HL-60 (cell line): ENCODE results near the gene SYNPO2.

ENCODE experiments used
- DNase-seq, 2 experiments: peaks; one replicate each; pipeline ENCODE4 v3.0.0-alpha.2; 2010 to 2020; ENCODE audit warnings: low read depth in 1 of 2, low spot score in 1 of 2
- H3K27ac ChIP-seq: fragments of 250-450 bp; sonication (Bioruptor Pico); replicated peaks from 2 replicates; pipeline ENCODE4 v1.5.1; 2020; ENCODE audit warnings: mild to moderate bottlenecking, moderate library complexity
- H3K27me3 ChIP-seq: fragments of 250-450 bp; sonication (Bioruptor Pico); 2 replicates; pipeline ENCODE4 v1.5.1; 2021; ENCODE audit warnings: mild to moderate bottlenecking, moderate library complexity; ENCODE audit not compliant: insufficient read depth, poor library complexity, severe bottlenecking
- H3K4me3 ChIP-seq: replicated peaks from 2 replicates; pipeline ENCODE4 v1.5.1; 2011; ENCODE audit warnings: mild to moderate bottlenecking, control low read depth, low read length; ENCODE audit not compliant: insufficient read depth
- GABPA ChIP-seq: IDR thresholded peaks from 2 replicates; pipeline ENCODE4 v1.6.1; 2012; ENCODE audit warnings: low read depth
- POLR2AphosphoS5 ChIP-seq: IDR thresholded peaks from 2 replicates; pipeline ENCODE4 v1.6.1; 2012; ENCODE audit warnings: low read depth
- REST ChIP-seq: IDR thresholded peaks from 2 replicates; pipeline ENCODE4 v1.6.1; 2012; ENCODE audit warnings: low read depth; ENCODE audit not compliant: insufficient replicate concordance
- SPI1 ChIP-seq: IDR thresholded peaks from 2 replicates; pipeline ENCODE4 v1.6.1; 2012; ENCODE audit warnings: low read depth, mild to moderate bottlenecking, borderline replicate concordance
- TF ChIP-seq, protein P1 (sequence below): IDR thresholded peaks from one replicate; pipeline ENCODE4 v1.5.1; 2011; ENCODE audit warnings: low read length, control low read depth, inconsistent platforms; ENCODE audit not compliant: insufficient read depth

The SYNPO2 gene

GRCh38 chr4:119097282-119097900 is 208.7 kb downstream of the SYNPO2 start:
- Histone ChIP-seq H3K27me3 (no peaks in the 10 kb centered on the region), H3K27ac (no peak overlapping the region), H3K4me3 (no peak overlapping the region)
- TF ChIP-seq GABPA (no peak), SPI1 (no peak), POLR2AphosphoS5 (no peak), REST (no peak)
- TF ChIP-seq, protein P1, sequence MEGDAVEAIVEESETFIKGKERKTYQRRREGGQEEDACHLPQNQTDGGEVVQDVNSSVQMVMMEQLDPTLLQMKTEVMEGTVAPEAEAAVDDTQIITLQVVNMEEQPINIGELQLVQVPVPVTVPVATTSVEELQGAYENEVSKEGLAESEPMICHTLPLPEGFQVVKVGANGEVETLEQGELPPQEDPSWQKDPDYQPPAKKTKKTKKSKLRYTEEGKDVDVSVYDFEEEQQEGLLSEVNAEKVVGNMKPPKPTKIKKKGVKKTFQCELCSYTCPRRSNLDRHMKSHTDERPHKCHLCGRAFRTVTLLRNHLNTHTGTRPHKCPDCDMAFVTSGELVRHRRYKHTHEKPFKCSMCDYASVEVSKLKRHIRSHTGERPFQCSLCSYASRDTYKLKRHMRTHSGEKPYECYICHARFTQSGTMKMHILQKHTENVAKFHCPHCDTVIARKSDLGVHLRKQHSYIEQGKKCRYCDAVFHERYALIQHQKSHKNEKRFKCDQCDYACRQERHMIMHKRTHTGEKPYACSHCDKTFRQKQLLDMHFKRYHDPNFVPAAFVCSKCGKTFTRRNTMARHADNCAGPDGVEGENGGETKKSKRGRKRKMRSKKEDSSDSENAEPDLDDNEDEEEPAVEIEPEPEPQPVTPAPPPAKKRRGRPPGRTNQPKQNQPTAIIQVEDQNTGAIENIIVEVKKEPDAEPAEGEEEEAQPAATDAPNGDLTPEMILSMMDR = no peak
- no peak for DNase-seq

DNA sequence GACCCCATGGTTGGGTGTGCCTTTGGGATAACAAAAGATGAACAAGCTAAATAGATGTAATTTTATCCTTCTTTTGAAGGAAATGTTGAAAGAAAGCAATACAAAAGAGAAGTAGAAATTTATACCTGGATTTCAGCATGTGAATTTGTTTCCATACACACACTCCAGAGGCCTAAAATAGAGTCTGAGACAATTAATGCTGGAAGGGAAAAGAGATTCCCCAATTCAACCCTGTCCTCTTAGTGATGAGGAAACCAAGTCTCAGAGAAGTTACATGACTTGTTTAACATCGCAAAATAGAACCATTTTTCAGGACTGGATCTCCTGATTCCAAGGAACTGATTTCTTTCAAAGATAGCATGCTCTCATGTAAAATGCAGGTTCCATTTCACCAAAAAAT is 209.7 kb downstream of the SYNPO2 start:
- no peak for TF ChIP-seq REST
- TF ChIP-seq, protein P1 = no peak
- TF ChIP-seq POLR2AphosphoS5 = no peak
- TF ChIP-seq SPI1 = no peak
- no peak for TF ChIP-seq GABPA
- no peak for DNase-seq
- Histone ChIP-seq H3K4me3 (no peak overlapping the region), H3K27me3 (no peaks in the 10 kb centered on the region), H3K27ac (no peak overlapping the region)

GRCh38 chr4:119099227-119099810 is 210.7 kb downstream of the SYNPO2 start:
- H3K27me3 ChIP-seq = no peaks in the 10 kb centered on the region
- no peak overlapping the region for H3K27ac ChIP-seq
- no peak for DNase-seq
- TF ChIP-seq REST (no peak), SPI1 (no peak), GABPA (no peak), POLR2AphosphoS5 (no peak)
- TF ChIP-seq, protein P1 = no peak
- H3K4me3 ChIP-seq = no peak overlapping the region
